ENCODE results near the gene TFCP2.

The TFCP2 gene

Small RNA genes lying within 50 kb of the gene (small RNA-seq; reads per million reads assigned to genes)
- gene RF00019 (0 reads per million in 2 experiments), gene RNU6-199P (0 reads per million in 2 experiments)

Measured in SK-N-DZ (cell line).